UCSD-AML1 (cell line): ENCODE measurements around the gene DCBLD1.
"Not testable (repeated sequence)": the region's sequence is repeated elsewhere in the genome, so short reads cannot be mapped to it uniquely, and the experiment has no call there.

Experiments used
- DNase-seq: peaks from one replicate; lab custom pipeline; 2025; ENCODE audit not compliant: unreplicated experiment; lab: John Stamatoyannopoulos, UW

Gene DCBLD1

GRCh38 chr6:117497237-117497636, 14.8 kb downstream of the DCBLD1 start:
- no peak for DNase-seq

GRCh38 chr6:117498159-117498558, 15.7 kb downstream of the DCBLD1 start:
- no peak for DNase-seq

- no peak for DNase-seq
Observed at GRCh38 chr6:117501722-117502121, 19.2 kb downstream of the DCBLD1 start.

GRCh38 chr6:117502580-117502979, 20.1 kb downstream of the DCBLD1 start:
- DNase-seq: no peak

- no peak for DNase-seq
Observed at GRCh38 chr6:117503211-117503610, 20.7 kb downstream of the DCBLD1 start.

- DNase-seq: no peak
Observed at GRCh38 chr6:117504478-117505144, 22.1 kb downstream of the DCBLD1 start.

GRCh38 chr6:117505311-117505710, 22.8 kb downstream of the DCBLD1 start:
- no peak for DNase-seq

GRCh38 chr6:117506180-117506835, 23.8 kb downstream of the DCBLD1 start:
- no peak for DNase-seq

GRCh38 chr6:117506907-117507306, 24.4 kb downstream of the DCBLD1 start:
- no peak for DNase-seq

- DNase-seq: no peak
Observed at GRCh38 chr6:117508450-117508971, 26.0 kb downstream of the DCBLD1 start.

GRCh38 chr6:117509021-117509420, 26.5 kb downstream of the DCBLD1 start:
- DNase-seq: no peak

GRCh38 chr6:117512056-117512828, 29.8 kb downstream of the DCBLD1 start:
- no peak for DNase-seq

GRCh38 chr6:117512987-117513573, 30.6 kb downstream of the DCBLD1 start:
- DNase-seq: no peak

- no peak for DNase-seq
Observed at GRCh38 chr6:117513778-117514365, 31.4 kb downstream of the DCBLD1 start.

- DNase-seq: no peak
Observed at GRCh38 chr6:117514655-117515054, 32.2 kb downstream of the DCBLD1 start.

- no peak for DNase-seq
Observed at GRCh38 chr6:117515326-117515725, 32.9 kb downstream of the DCBLD1 start.

GRCh38 chr6:117517995-117518394, 35.5 kb downstream of the DCBLD1 start:
- not testable (repeated sequence) for DNase-seq

GRCh38 chr6:117518870-117519269, 36.4 kb downstream of the DCBLD1 start:
- no peak for DNase-seq

GRCh38 chr6:117520603-117521395, 38.3 kb downstream of the DCBLD1 start:
- DNase-seq: no peak

- DNase-seq: no peak
Observed at GRCh38 chr6:117521791-117522502, 39.5 kb downstream of the DCBLD1 start.
